SU-DHL-6 (cell line): ENCODE data around the gene PLEKHG2.

Experiments
- CTCF ChIP-seq: fragments of 200-600 bp; sonication (generic); IDR thresholded peaks from one replicate; pipeline ENCODE4 v1.5.1; 2017; ENCODE audit warnings: antibody characterized with exemption, mild to moderate bottlenecking, low read length, moderate library complexity; ENCODE audit not compliant: insufficient read depth, poor library complexity, severe bottlenecking
- EZH2phosphoT487 ChIP-seq: fragments of 200-600 bp; sonication (generic), shearing (Covaris generic); conservative IDR thresholded peaks from 2 replicates; pipeline ENCODE4 v1.6.1; 2018; ENCODE audit warnings: mild to moderate bottlenecking, antibody characterized with exemption, low read length, moderate library complexity, mixed read lengths

GRCh38 chr19:39372941-39373340, 39.5 kb upstream of the PLEKHG2 start:
- no peak for TF ChIP-seq CTCF
- TF ChIP-seq EZH2phosphoT487: no peak
